ENCODE data around the gene MMP21.

The MMP21 gene

GRCh38 chr10:125769175-125769574 lies 6.4 kb downstream of the MMP21 start:
- no peak for TF ChIP-seq CTCF (IDR thresholded peaks at IDR 0.05)

GRCh38 chr10:125768219-125768855 lies 7.3 kb downstream of the MMP21 start:
- no peaks in the 10 kb centered on the region for H3K27me3 ChIP-seq (ENCODE audit: control insufficient read depth, insufficient read depth, low read length)
- no peak for TF ChIP-seq CTCF (IDR thresholded peaks at IDR 0.05)
- no peaks in the 10 kb centered on the region for H3K79me2 ChIP-seq
- H2AFZ ChIP-seq = no peak overlapping the region
- H3K36me3 ChIP-seq (ENCODE audit: control insufficient read depth, insufficient read depth, low read length) = no peaks in the 10 kb centered on the region
- H3K27ac ChIP-seq = peak overlapping the region; percentile 5
- no peak overlapping the region for H3K4me2 ChIP-seq (ENCODE audit: low read length)
- H3K9me3 ChIP-seq (ENCODE audit: control insufficient read depth, low read length) = no peaks in the 10 kb centered on the region
- H3K9ac ChIP-seq = no peak overlapping the region
- H3K4me1 ChIP-seq = no peaks in the 10 kb centered on the region
- no peak overlapping the region for H3K4me3 ChIP-seq (ENCODE audit: low read depth, low read length)

More at GRCh38 chr10:125769175-125769574, 6.4 kb downstream of the MMP21 start:
- H3K79me2 ChIP-seq = no peaks in the 10 kb centered on the region
- H2AFZ ChIP-seq = no peak overlapping the region
- H3K36me3 ChIP-seq (ENCODE audit: control insufficient read depth, insufficient read depth, low read length) = no peaks in the 10 kb centered on the region
- no peaks in the 10 kb centered on the region for H3K9me3 ChIP-seq (ENCODE audit: control insufficient read depth, low read length)
- no peak overlapping the region for H3K9ac ChIP-seq
- H3K27me3 ChIP-seq (ENCODE audit: control insufficient read depth, insufficient read depth, low read length) = no peaks in the 10 kb centered on the region
- no peaks in the 10 kb centered on the region for H3K4me1 ChIP-seq
- H3K4me3 ChIP-seq (ENCODE audit: low read depth, low read length) = no peak overlapping the region
- H3K27ac ChIP-seq = no peak overlapping the region
- no peak overlapping the region for H3K4me2 ChIP-seq (ENCODE audit: low read length)

GRCh38 chr10:125766511-125766910 lies 9.1 kb downstream of the MMP21 start:
- Histone ChIP-seq H3K4me1 (no peaks in the 10 kb centered on the region), H3K9me3 (ENCODE audit: control insufficient read depth, low read length) (no peaks in the 10 kb centered on the region), H3K4me3 (ENCODE audit: low read depth, low read length) (no peak overlapping the region), H3K79me2 (no peaks in the 10 kb centered on the region), H3K9ac (no peak overlapping the region), H2AFZ (no peak overlapping the region), H3K27ac (no peak overlapping the region), H3K27me3 (ENCODE audit: control insufficient read depth, insufficient read depth, low read length) (no peaks in the 10 kb centered on the region), H3K4me2 (ENCODE audit: low read length) (no peak overlapping the region), H3K36me3 (ENCODE audit: control insufficient read depth, insufficient read depth, low read length) (no peaks in the 10 kb centered on the region)
- TF ChIP-seq CTCF (IDR thresholded peaks at IDR 0.05) = no peak

- no peaks in the 10 kb centered on the region for H3K9me3 ChIP-seq (ENCODE audit: control insufficient read depth, low read length)
- no peaks in the 10 kb centered on the region for H3K36me3 ChIP-seq (ENCODE audit: control insufficient read depth, insufficient read depth, low read length)
- H3K79me2 ChIP-seq = no peaks in the 10 kb centered on the region
- no peak overlapping the region for H3K4me2 ChIP-seq (ENCODE audit: low read length)
- H3K27me3 ChIP-seq (ENCODE audit: control insufficient read depth, insufficient read depth, low read length) = no peaks in the 10 kb centered on the region
- H3K4me1 ChIP-seq = no peaks in the 10 kb centered on the region
- H3K4me3 ChIP-seq (ENCODE audit: low read depth, low read length) = no peak overlapping the region
- H2AFZ ChIP-seq = no peak overlapping the region
- no peak for TF ChIP-seq CTCF (IDR thresholded peaks at IDR 0.05)
- H3K9ac ChIP-seq = no peak overlapping the region
- H3K27ac ChIP-seq = no peak overlapping the region
These were observed 9.8 kb downstream of the MMP21 start for GRCh38 chr10:125765835-125766234.

Data from parathyroid adenoma (tissue), 2 donors.